PC-3 (cell line): ENCODE results near the gene LRP2. TPM values are rescaled to one million over a fixed set of nuclear protein-coding genes. Genes with fewer than 3 reads are reported as not detected.

Experiments used
- ATAC-seq: fragments of 200-7000 bp; cut with Tn5 transposase; 2 replicates; pipeline ENCODE4 v1.9.1; 2020; ENCODE audit warnings: mild to moderate bottlenecking, moderate library complexity
- BruUV-seq: library from RNA; stranded (reverse); fragments of 400-500 nt; replicated peaks from 2 replicates; lab custom pipeline; 2021; lab: Mats Ljungman, UMichigan
- CTCF ChIA-PET: fragments of 300-600 bp; sonication (Branson Sonifier 250); formaldehyde crosslinking; loops from one replicate; lab custom pipeline; 2022; ENCODE audit warnings: antibody characterized with exemption; lab: Charles Lee
- POLR2A ChIA-PET: fragments of 300-600 bp; sonication (Branson Sonifier 250); formaldehyde crosslinking; loops from one replicate; lab custom pipeline; 2022; ENCODE audit warnings: antibody characterized with exemption; ENCODE audit not compliant: unreplicated experiment; lab: Charles Lee
- DNase-seq: peaks from one replicate; pipeline ENCODE4 v3.0.0-alpha.2; 2015
- H2AFZ ChIP-seq: fragments of 300-600 bp; sonication (generic); 2 replicates; pipeline ENCODE4 v1.6.0; 2016; ENCODE audit warnings: antibody characterized with exemption, low read length
- H3F3A ChIP-seq: fragments of 300-600 bp; sonication (generic); one replicate; pipeline ENCODE4 v1.6.0; 2017; ENCODE audit warnings: antibody characterized with exemption, low read length, control low read depth, mild to moderate bottlenecking; ENCODE audit not compliant: unreplicated experiment
- H3K27ac ChIP-seq: fragments of 300-600 bp; sonication (generic); 2 replicates; pipeline ENCODE4 v1.5.1; 2016; ENCODE audit warnings: mild to moderate bottlenecking, low read length
- H3K27me3 ChIP-seq: fragments of 300-600 bp; sonication (generic); 2 replicates; pipeline ENCODE4 v1.6.1; 2016; ENCODE audit warnings: low read length, mixed read lengths
- H3K36me3 ChIP-seq: fragments of 300-600 bp; sonication (generic); 2 replicates; pipeline ENCODE4 v1.6.1; 2016; ENCODE audit warnings: low read depth, mixed run types, low read length, mixed read lengths
- H3K4me1 ChIP-seq: fragments of 300-600 bp; sonication (generic); 2 replicates; pipeline ENCODE4 v1.5.1; 2016; ENCODE audit warnings: low read length; ENCODE audit not compliant: insufficient read depth
- H3K4me2 ChIP-seq: fragments of 300-600 bp; sonication (generic); 2 replicates; pipeline ENCODE4 v1.6.0; 2016; ENCODE audit warnings: low read length
- H3K4me3 ChIP-seq: fragments of 300-600 bp; sonication (generic); 2 replicates; pipeline ENCODE4 v1.5.1; 2016; ENCODE audit warnings: mild to moderate bottlenecking, low read length, mixed read lengths
- H3K79me2 ChIP-seq: fragments of 300-600 bp; sonication (generic); 2 replicates; pipeline ENCODE4 v1.6.1; 2017; ENCODE audit warnings: low read length, mixed read lengths
- H3K9ac ChIP-seq: fragments of 300-600 bp; sonication (generic); 2 replicates; pipeline ENCODE4 v1.6.0; 2016; ENCODE audit warnings: mild to moderate bottlenecking, low read length
- H3K9me2 ChIP-seq: fragments of 300-600 bp; sonication (generic); replicated peaks from 2 replicates; pipeline ENCODE4 v1.6.1; 2016; ENCODE audit warnings: mixed run types, low read length, mixed read lengths
- H3K9me3 ChIP-seq: fragments of 300-600 bp; sonication (generic); 2 replicates; pipeline ENCODE4 v1.6.1; 2016; ENCODE audit warnings: low read length, mixed read lengths
- H4K20me1 ChIP-seq: fragments of 300-600 bp; sonication (generic); 2 replicates; pipeline ENCODE4 v1.6.1; 2016; ENCODE audit warnings: low read length, mixed read lengths
- EZH2 ChIP-seq: fragments of 300-600 bp; sonication (generic); IDR thresholded peaks from one replicate; pipeline ENCODE4 v1.6.1; 2017; ENCODE audit warnings: antibody characterized with exemption, mild to moderate bottlenecking, low read length; ENCODE audit not compliant: unreplicated experiment
- EZH2phosphoT487 ChIP-seq: fragments of 300-600 bp; sonication (generic); IDR thresholded peaks from 2 replicates; pipeline ENCODE4 v1.6.1; 2018; ENCODE audit warnings: mild to moderate bottlenecking, antibody characterized with exemption, low read length, borderline replicate concordance
- intact Hi-C: fragments of 100-400 bp; cut with micrococcal nuclease; formaldehyde crosslinking; loops from 2 replicates; pipeline ENCODE4 v1.9.0; 2023
- total RNA-seq: library from RNA; depleted of rRNA; stranded (reverse); fragments of >200 nt; gene quantifications from 2 replicates; pipeline ENCODE4 v1.2.3, GENCODE V29; 2014
- TF ChIP-seq, protein P1 (sequence below): fragments of 300-600 bp; sonication (generic); conservative IDR thresholded peaks from 2 replicates; pipeline ENCODE4 v1.5.1; 2017; ENCODE audit warnings: antibody characterized with exemption, low read depth, mild to moderate bottlenecking, low read length

Gene LRP2
- total RNA-seq, 1 experiment from 2014 or later: not detected

- no peaks in the 10 kb centered on the region for H3F3A ChIP-seq
- no peak overlapping the region for H3K27ac ChIP-seq
- ChIA-PET POLR2A (no interaction called here), CTCF (no interaction called here)
- no peaks in the 10 kb centered on the region for H3K4me1 ChIP-seq
- TF ChIP-seq EZH2phosphoT487 (no peak), EZH2 (no peak)
- TF ChIP-seq, protein P1, sequence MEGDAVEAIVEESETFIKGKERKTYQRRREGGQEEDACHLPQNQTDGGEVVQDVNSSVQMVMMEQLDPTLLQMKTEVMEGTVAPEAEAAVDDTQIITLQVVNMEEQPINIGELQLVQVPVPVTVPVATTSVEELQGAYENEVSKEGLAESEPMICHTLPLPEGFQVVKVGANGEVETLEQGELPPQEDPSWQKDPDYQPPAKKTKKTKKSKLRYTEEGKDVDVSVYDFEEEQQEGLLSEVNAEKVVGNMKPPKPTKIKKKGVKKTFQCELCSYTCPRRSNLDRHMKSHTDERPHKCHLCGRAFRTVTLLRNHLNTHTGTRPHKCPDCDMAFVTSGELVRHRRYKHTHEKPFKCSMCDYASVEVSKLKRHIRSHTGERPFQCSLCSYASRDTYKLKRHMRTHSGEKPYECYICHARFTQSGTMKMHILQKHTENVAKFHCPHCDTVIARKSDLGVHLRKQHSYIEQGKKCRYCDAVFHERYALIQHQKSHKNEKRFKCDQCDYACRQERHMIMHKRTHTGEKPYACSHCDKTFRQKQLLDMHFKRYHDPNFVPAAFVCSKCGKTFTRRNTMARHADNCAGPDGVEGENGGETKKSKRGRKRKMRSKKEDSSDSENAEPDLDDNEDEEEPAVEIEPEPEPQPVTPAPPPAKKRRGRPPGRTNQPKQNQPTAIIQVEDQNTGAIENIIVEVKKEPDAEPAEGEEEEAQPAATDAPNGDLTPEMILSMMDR: no peak
- no peak overlapping the region for H3K4me3 ChIP-seq
- no TSS peak for BruUV-seq
- H3K9me3 ChIP-seq: no peaks in the 10 kb centered on the region
- H3K27me3 ChIP-seq: peaks cover 82% of the 10 kb centered on the region
- intact Hi-C loops: no loop called here
- no peaks in the 10 kb centered on the region for H4K20me1 ChIP-seq
- ATAC-seq: no peak
- no peak overlapping the region for H3K4me2 ChIP-seq
- no peaks in the 10 kb centered on the region for H3K36me3 ChIP-seq
- H3K9ac ChIP-seq: no peak overlapping the region
- H2AFZ ChIP-seq: no peak overlapping the region
- DNase-seq: no peak
- no peaks in the 10 kb centered on the region for H3K9me2 ChIP-seq
- H3K79me2 ChIP-seq: no peaks in the 10 kb centered on the region
These were observed 19.1 kb downstream of the LRP2 start for GRCh38 chr2:169343202-169343601.

GRCh38 chr2:169339657-169340056, 22.7 kb downstream of the LRP2 start:
- POLR2A ChIA-PET: no interaction called here

GRCh38 chr2:169336695-169337094, 25.6 kb downstream of the LRP2 start:
- intact Hi-C loops: no loop called here
- no peak for TF ChIP-seq EZH2phosphoT487
- TF ChIP-seq, protein P1: no peak
- no peak for TF ChIP-seq EZH2
- H3K9me3 ChIP-seq: no peaks in the 10 kb centered on the region
- no peak overlapping the region for H3K9ac ChIP-seq
- H3K4me3 ChIP-seq: no peak overlapping the region
- BruUV-seq: no TSS peak
- H3K36me3 ChIP-seq: no peaks in the 10 kb centered on the region
- ChIA-PET CTCF (no interaction called here), POLR2A (no interaction called here)
- no peak for ATAC-seq
- no peaks in the 10 kb centered on the region for H3F3A ChIP-seq
- no peaks in the 10 kb centered on the region for H3K79me2 ChIP-seq
- H3K4me2 ChIP-seq: no peak overlapping the region
- DNase-seq: no peak
- H4K20me1 ChIP-seq: no peaks in the 10 kb centered on the region
- no peaks in the 10 kb centered on the region for H3K9me2 ChIP-seq
- no peak overlapping the region for H3K27ac ChIP-seq
- H2AFZ ChIP-seq: no peak overlapping the region
- H3K4me1 ChIP-seq: no peaks in the 10 kb centered on the region
- H3K27me3 ChIP-seq: peaks cover 61% of the 10 kb centered on the region

More at GRCh38 chr2:169339657-169340056, 22.7 kb downstream of the LRP2 start:
- ATAC-seq (no peak), DNase-seq (no peak)
- Histone ChIP-seq H3K9me3 (no peaks in the 10 kb centered on the region), H3F3A (no peaks in the 10 kb centered on the region), H3K27ac (no peak overlapping the region), H3K4me2 (no peak overlapping the region), H3K9ac (no peak overlapping the region), H4K20me1 (no peaks in the 10 kb centered on the region), H3K9me2 (no peaks in the 10 kb centered on the region), H3K79me2 (no peaks in the 10 kb centered on the region), H3K27me3 (peaks cover 72% of the 10 kb centered on the region), H3K4me1 (no peaks in the 10 kb centered on the region), H3K4me3 (no peak overlapping the region), H3K36me3 (no peaks in the 10 kb centered on the region), H2AFZ (no peak overlapping the region)
- CTCF ChIA-PET: no interaction called here
- no TSS peak for BruUV-seq
- TF ChIP-seq, protein P1: no peak
- no peak for TF ChIP-seq EZH2phosphoT487
- no peak for TF ChIP-seq EZH2
- intact Hi-C loops: no loop called here
